PC-9 (cell line): ENCODE results near the gene B4GALT3. TPM values are rescaled to one million over a fixed set of nuclear protein-coding genes. Genes with fewer than 3 reads are reported as not detected.

Experiments
- BruUV-seq: library from RNA; stranded (reverse); fragments of 400-500 nt; replicated peaks from 2 replicates; lab custom pipeline; 2021; lab: Mats Ljungman, UMichigan
- CTCF ChIA-PET: fragments of 300-600 bp; sonication (Branson Sonifier 250); formaldehyde crosslinking; loops from one replicate; lab custom pipeline; 2022; ENCODE audit warnings: antibody characterized with exemption; lab: Charles Lee
- POLR2A ChIA-PET: fragments of 300-600 bp; sonication (Branson Sonifier 250); formaldehyde crosslinking; loops from one replicate; lab custom pipeline; 2022; ENCODE audit warnings: antibody characterized with exemption; ENCODE audit not compliant: unreplicated experiment; lab: Charles Lee
- DNase-seq, 2 experiments: peaks; one replicate each; pipeline versions ENCODE4 v3.0.0 to v3.0.0-alpha.2; 2015 to 2022; ENCODE audit warnings: mixed read lengths in 1 of 2
- H2AFZ ChIP-seq: fragments of 200-600 bp; sonication (generic); 2 replicates; pipeline ENCODE4 v1.8.1; 2017; ENCODE audit warnings: antibody characterized with exemption
- H3F3A ChIP-seq: fragments of 200-600 bp; sonication (generic); 2 replicates; pipeline ENCODE4 v1.8.1; 2017; ENCODE audit warnings: antibody characterized with exemption, mild to moderate bottlenecking, low read depth; ENCODE audit not compliant: insufficient read depth
- H3K27ac ChIP-seq: fragments of 200-600 bp; sonication (generic); 2 replicates; pipeline ENCODE4 v1.6.1; 2016; ENCODE audit warnings: mixed run types
- H3K27me3 ChIP-seq: fragments of 200-600 bp; sonication (generic); 2 replicates; pipeline ENCODE4 v1.6.1; 2016; ENCODE audit warnings: low read depth, mixed run types; ENCODE audit not compliant: insufficient read depth
- H3K36me3 ChIP-seq: fragments of 200-600 bp; sonication (generic); 2 replicates; pipeline ENCODE4 v1.6.1; 2016; ENCODE audit warnings: low read depth, mixed run types
- H3K4me1 ChIP-seq: fragments of 200-600 bp; sonication (generic); replicated peaks from 2 replicates; pipeline ENCODE4 v1.6.1; 2016; ENCODE audit warnings: mixed run types; ENCODE audit not compliant: insufficient read depth
- H3K4me2 ChIP-seq: fragments of 200-600 bp; sonication (generic); 2 replicates; pipeline ENCODE4 v1.6.1; 2017; ENCODE audit warnings: mixed run types
- H3K4me3 ChIP-seq: fragments of 200-600 bp; sonication (generic); 2 replicates; pipeline ENCODE4 v1.6.1; 2016; ENCODE audit warnings: mixed run types
- H3K79me2 ChIP-seq: fragments of 200-600 bp; sonication (generic); 2 replicates; pipeline ENCODE4 v1.6.1; 2017; ENCODE audit warnings: low read depth, mixed run types
- H3K9me2 ChIP-seq: fragments of 200-600 bp; sonication (generic); 2 replicates; pipeline ENCODE4 v1.8.1; 2017; ENCODE audit warnings: mild to moderate bottlenecking; ENCODE audit not compliant: insufficient read depth
- H3K9me3 ChIP-seq: fragments of 200-600 bp; sonication (generic); 2 replicates; pipeline ENCODE4 v1.8.1; 2016; ENCODE audit warnings: low read depth; ENCODE audit not compliant: insufficient read depth
- H4K20me1 ChIP-seq: fragments of 200-600 bp; sonication (generic); 2 replicates; pipeline ENCODE4 v1.8.1; 2017; ENCODE audit not compliant: insufficient read depth
- CTCF ChIP-seq: fragments of 200-600 bp; sonication (generic); conservative IDR thresholded peaks from 2 replicates; pipeline ENCODE4 v1.6.1; 2017; ENCODE audit warnings: mixed run types, antibody characterized with exemption, mild to moderate bottlenecking, moderate library complexity
- EZH2 ChIP-seq: fragments of 200-600 bp; sonication (generic); IDR thresholded peaks from 2 replicates; pipeline ENCODE4 v1.8.0; 2017; ENCODE audit warnings: antibody characterized with exemption, low read depth
- intact Hi-C: fragments of 100-400 bp; cut with micrococcal nuclease; formaldehyde crosslinking; loops from one replicate; pipeline ENCODE4 v1.10.0; 2022; ENCODE audit not compliant: unreplicated experiment
- total RNA-seq: library from RNA; stranded (reverse); gene quantifications from 2 replicates; pipeline ENCODE4 v1.2.3, GENCODE V29; 2021

The B4GALT3 gene
- total RNA-seq, 1 experiment from 2014 or later: 35.5 TPM

- no TSS peak for BruUV-seq
- H3K4me1 ChIP-seq: peaks cover 25% of the 10 kb centered on the region
- H3F3A ChIP-seq: peaks cover 13% of the 10 kb centered on the region; the same call in 1 of the 2 replicates
- H3K9me2 ChIP-seq: no peaks in the 10 kb centered on the region
- H3K4me2 ChIP-seq: no peak overlapping the region
- CTCF ChIA-PET: no interaction called here
- no peaks in the 10 kb centered on the region for H3K9me3 ChIP-seq
- H3K27ac ChIP-seq: no peak overlapping the region
- H2AFZ ChIP-seq: no peak overlapping the region
- POLR2A ChIA-PET: no interaction called here
- no peaks in the 10 kb centered on the region for H4K20me1 ChIP-seq
- no peaks in the 10 kb centered on the region for H3K36me3 ChIP-seq
- H3K27me3 ChIP-seq: no peaks in the 10 kb centered on the region
- intact Hi-C loops: no loop called here
- no peak overlapping the region for H3K4me3 ChIP-seq
- DNase-seq: no peak
- TF ChIP-seq CTCF: no peak; the same call in 1 of the 2 replicates
- no peak for TF ChIP-seq EZH2
- H3K79me2 ChIP-seq: peaks cover 14% of the 10 kb centered on the region
Measured at GRCh38 chr1:161180639-161181038, 3.3 kb upstream of the B4GALT3 start.

GRCh38 chr1:161179698-161180097 lies 2.4 kb upstream of the B4GALT3 start:
- DNase-seq: peak in 1 of 2 experiments; percentile 69
- Histone ChIP-seq H3K4me2 (no peak overlapping the region), H3K4me3 (no peak overlapping the region), H3K27ac (no peak overlapping the region), H3K79me2 (peaks cover 14% of the 10 kb centered on the region), H3K9me3 (no peaks in the 10 kb centered on the region), H3K27me3 (no peaks in the 10 kb centered on the region), H2AFZ (no peak overlapping the region), H4K20me1 (no peaks in the 10 kb centered on the region), H3K9me2 (no peaks in the 10 kb centered on the region), H3K36me3 (no peaks in the 10 kb centered on the region), H3F3A (peaks cover 13% of the 10 kb centered on the region; the same call in 1 of the 2 replicates), H3K4me1 (peaks cover 25% of the 10 kb centered on the region)
- intact Hi-C loops: no loop called here
- no TSS peak for BruUV-seq
- ChIA-PET CTCF (no interaction called here), POLR2A (interaction anchor here (0.6 kb wide), 1 partner anchor 202 kb away, joined by 3 read pairs; no protein-coding TSS in a partner anchor)
- TF ChIP-seq CTCF (no peak), EZH2 (no peak)

GRCh38 chr1:161177936-161178244 lies 583 bp upstream of the B4GALT3 start:
- no peak for DNase-seq
- H3K4me1 ChIP-seq: peaks cover 25% of the 10 kb centered on the region
- POLR2A ChIA-PET: no interaction called here
- no TSS peak for BruUV-seq
- H3K9me3 ChIP-seq: no peaks in the 10 kb centered on the region
- H4K20me1 ChIP-seq: no peaks in the 10 kb centered on the region
- H3K4me2 ChIP-seq: peak overlapping the region; percentile 85
- peak overlapping the region; percentile 83 for H3K4me3 ChIP-seq
- intact Hi-C loops: loop anchor here (1.0 kb wide), 1 partner anchor 45 kb away; no protein-coding TSS in a partner anchor
- H3K79me2 ChIP-seq: peaks cover 14% of the 10 kb centered on the region
- no peaks in the 10 kb centered on the region for H3K27me3 ChIP-seq
- TF ChIP-seq CTCF: no peak; the same call in 1 of the 2 replicates
- TF ChIP-seq EZH2: no peak
- H3F3A ChIP-seq: peaks cover 13% of the 10 kb centered on the region; the same call in 1 of the 2 replicates
- H3K27ac ChIP-seq: peak overlapping the region; percentile 61
- H2AFZ ChIP-seq: peak overlapping the region; percentile 94
- H3K36me3 ChIP-seq: peaks cover 6% of the 10 kb centered on the region
- H3K9me2 ChIP-seq: no peaks in the 10 kb centered on the region
- CTCF ChIA-PET: no interaction called here
